Liver (tissue), 9 donors: ENCODE measurements around the gene LHX3. TPM values are rescaled to one million over a fixed set of nuclear protein-coding genes. Genes with fewer than 3 reads are reported as not detected.

Source experiments
- DNase-seq: peaks from one replicate; pipeline ENCODE4 v3.0.0-alpha.2; 2017; ENCODE audit warnings: low spot score
- H3K27ac ChIP-seq, 2 donors: one replicate each; pipeline ENCODE4 v1.7.0; 2013; ENCODE audit warnings: inconsistent platforms in 2 of 2, low read length in 2 of 2, control low read depth in 1 of 2, low read depth in 1 of 2, mild to moderate bottlenecking in 1 of 2
- H3K27me3 ChIP-seq, 4 donors: one replicate each; pipeline versions ENCODE4 v1.6.1 to v1.7.0; 2013; ENCODE audit warnings: low read length in 3 of 4, inconsistent platforms in 1 of 4, mild to moderate bottlenecking in 1 of 4, moderate library complexity in 1 of 4; ENCODE audit not compliant: control insufficient read depth in 4 of 4, insufficient read depth in 4 of 4
- H3K36me3 ChIP-seq, 4 donors: one replicate each; pipeline versions ENCODE4 v1.6.1 to v1.7.0; 2013; ENCODE audit warnings: low read length in 3 of 4, mild to moderate bottlenecking in 3 of 4, low read depth in 1 of 4, moderate library complexity in 1 of 4; ENCODE audit not compliant: control insufficient read depth in 4 of 4, insufficient read depth in 3 of 4
- H3K4me1 ChIP-seq, 4 donors: one replicate each; pipeline versions ENCODE4 v1.6.1 to v1.7.0; 2013; ENCODE audit warnings: low read length in 3 of 4, mild to moderate bottlenecking in 3 of 4, moderate library complexity in 1 of 4; ENCODE audit not compliant: control insufficient read depth in 4 of 4, insufficient read depth in 4 of 4
- H3K4me3 ChIP-seq, 3 donors: one replicate each; pipeline versions ENCODE4 v1.6.1 to v1.7.0; 2013; ENCODE audit warnings: low read length in 3 of 3, control low read depth in 1 of 3, low read depth in 1 of 3, mild to moderate bottlenecking in 1 of 3
- H3K9ac ChIP-seq, 2 donors: one replicate each; pipeline ENCODE4 v1.7.0; 2013; ENCODE audit warnings: low read length in 2 of 2, mild to moderate bottlenecking in 2 of 2, moderate library complexity in 2 of 2, control low read depth in 1 of 2, low read depth in 1 of 2
- H3K9me3 ChIP-seq, 4 donors: one replicate each; pipeline versions ENCODE4 v1.6.1 to v1.7.0; 2013; ENCODE audit warnings: low read length in 3 of 4; ENCODE audit not compliant: control insufficient read depth in 4 of 4
- ATF3 ChIP-seq: IDR thresholded peaks from 2 replicates; pipeline ENCODE4 v1.6.1; 2016; ENCODE audit warnings: antibody characterized with exemption
- EGR1 ChIP-seq, 2 donors: IDR thresholded peaks; 2 replicates each; pipeline ENCODE4 v1.6.1; 2016 to 2018; ENCODE audit warnings: antibody characterized with exemption in 2 of 2, low read depth in 2 of 2
- FOXA2 ChIP-seq: IDR thresholded peaks from 2 replicates; pipeline ENCODE4 v1.6.1; 2016; ENCODE audit warnings: antibody characterized with exemption
- GABPA ChIP-seq, 2 donors: IDR thresholded peaks in 1 of 2; conservative IDR thresholded peaks in 1 of 2; 2 replicates each; pipeline ENCODE4 v1.6.1; 2016; ENCODE audit warnings: antibody characterized with exemption in 2 of 2, mild to moderate bottlenecking in 1 of 2, moderate library complexity in 1 of 2
- HNF4A ChIP-seq, 2 donors: conservative IDR thresholded peaks; 2 replicates each; pipeline ENCODE4 v1.6.1; 2016; ENCODE audit warnings: antibody characterized with exemption in 2 of 2, mild to moderate bottlenecking in 2 of 2
- HNF4G ChIP-seq: IDR thresholded peaks from 2 replicates; pipeline ENCODE4 v1.6.1; 2016; ENCODE audit warnings: antibody characterized with exemption
- JUND ChIP-seq, 2 donors: IDR thresholded peaks; 2 replicates each; pipeline ENCODE4 v1.6.1; 2016; ENCODE audit warnings: antibody characterized with exemption in 2 of 2
- REST ChIP-seq: IDR thresholded peaks from 2 replicates; pipeline ENCODE4 v1.6.1; 2016; ENCODE audit warnings: antibody characterized with exemption, mild to moderate bottlenecking
- RXRA ChIP-seq, 2 donors: IDR thresholded peaks; 2 replicates each; pipeline ENCODE4 v1.6.1; 2017 to 2018; ENCODE audit warnings: antibody characterized with exemption in 2 of 2, mild to moderate bottlenecking in 1 of 2
- SP1 ChIP-seq: IDR thresholded peaks from 2 replicates; pipeline ENCODE4 v1.6.1; 2018; ENCODE audit warnings: antibody characterized with exemption, mild to moderate bottlenecking
- TAF1 ChIP-seq: conservative IDR thresholded peaks from 2 replicates; pipeline ENCODE4 v1.6.1; 2016; ENCODE audit warnings: antibody characterized with exemption, mild to moderate bottlenecking
- YY1 ChIP-seq: IDR thresholded peaks from 2 replicates; pipeline ENCODE4 v1.6.1; 2016; ENCODE audit warnings: antibody characterized with exemption, mild to moderate bottlenecking
- WGBS: extraction: QIAGEN DNeasy Blood & Tissue Kit; methylation state at CpG from one replicate; pipeline ENCODE4 v1.1.7; 2013; 5-methylcytosine and 5-hydroxymethylcytosine counted together
- polyA plus RNA-seq, 2 donors: library from polyadenylated mRNA; stranded (reverse) in 1 of 2; unstranded in 1 of 2; fragments of 200-250 nt in 1 of 2; fragments of >200 nt in 1 of 2; fragmentation: Nextera tagmentation in 1 of 2; extraction: Ambion mirVana in 1 of 2; gene quantifications; one replicate each; pipeline versions ENCODE4 v1.2.1 to v1.2.3, GENCODE V29; 2013 to 2015
- total RNA-seq, 2 donors: library from RNA; depleted of rRNA; stranded (reverse); fragments of >200 nt; gene quantifications; one replicate each; pipeline ENCODE4 v1.2.3, GENCODE V29; 2014
- TF ChIP-seq, protein P1 (sequence below): IDR thresholded peaks from 2 replicates; pipeline ENCODE4 v1.6.1; 2016; ENCODE audit warnings: antibody characterized with exemption
- TF ChIP-seq, protein P2 (sequence below): fragments of 150-350 bp; IDR thresholded peaks from 2 replicates; pipeline ENCODE4 v1.5.1; 2017; ENCODE audit warnings: improper control_type of control experiment, low read depth, low read length; ENCODE audit not compliant: missing input control
- donor health status: healthy.
- donor health status: healthy.
- donor health status: healthy.
- donor health status: healthy.
- donor health status: healthy.

LHX3 gene
- total and polyA plus RNA-seq, 4 donors = not detected

DNA sequence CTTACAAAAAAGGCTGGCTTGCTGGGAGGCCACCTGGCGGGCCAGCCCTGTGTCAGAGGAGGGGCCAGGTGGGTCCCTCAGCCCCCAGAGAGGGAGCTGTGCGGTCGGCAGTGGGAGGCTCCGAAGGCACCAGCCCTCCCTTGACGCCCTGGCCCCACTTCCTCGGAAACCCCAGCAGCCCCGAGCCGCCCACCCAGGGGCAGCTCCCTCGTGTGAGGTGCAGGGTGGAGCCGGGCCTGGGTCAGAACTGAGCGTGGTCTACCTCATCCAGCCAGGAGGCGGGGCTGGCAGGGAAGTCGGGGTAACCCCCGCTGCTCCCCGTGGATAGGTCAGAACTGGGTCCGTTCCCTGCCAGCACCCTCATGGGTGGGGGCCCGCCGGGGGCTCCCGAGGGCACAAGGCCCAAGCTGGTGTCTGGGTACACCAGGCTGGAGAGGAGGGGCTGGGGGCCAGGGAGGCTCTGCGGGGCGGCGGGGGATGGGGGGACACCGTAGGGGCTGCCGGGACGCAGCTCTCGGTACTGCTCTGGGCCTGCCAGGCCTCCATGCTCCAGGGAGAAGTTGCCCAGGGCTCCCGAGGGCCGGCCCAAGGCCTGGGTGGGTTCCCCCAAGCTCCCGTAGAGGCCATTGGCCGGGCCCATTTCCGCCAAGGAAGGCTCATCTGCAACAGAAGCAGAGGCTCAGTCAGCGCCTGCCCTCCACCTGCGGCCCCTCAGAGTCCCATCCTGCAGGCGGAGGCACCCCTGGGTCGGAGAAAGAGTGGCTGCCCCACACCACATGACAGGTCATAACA is 7.6 kb downstream of the LHX3 start:
- DNase-seq = no peak
- Histone ChIP-seq H3K4me1 (peaks cover 0 to 11% (median 2%) of the 10 kb centered on the region in 4 donors), H3K9ac (no peak overlapping the region), H3K9me3 (no peaks in the 10 kb centered on the region), H3K4me3 (no peak overlapping the region), H3K36me3 (no peaks in the 10 kb centered on the region), H3K27ac (no peak overlapping the region), H3K27me3 (peaks cover 3 to 71% (median 13%) of the 10 kb centered on the region in 4 donors)
- no peak for TF ChIP-seq GABPA (IDR thresholded peaks at IDR 0.05 in 1 of 2, conservative IDR thresholded peaks at IDR 0.05 in 1 of 2)
- 9% methylated on average over 35 of the region's 35 CpGs for WGBS

DNA sequence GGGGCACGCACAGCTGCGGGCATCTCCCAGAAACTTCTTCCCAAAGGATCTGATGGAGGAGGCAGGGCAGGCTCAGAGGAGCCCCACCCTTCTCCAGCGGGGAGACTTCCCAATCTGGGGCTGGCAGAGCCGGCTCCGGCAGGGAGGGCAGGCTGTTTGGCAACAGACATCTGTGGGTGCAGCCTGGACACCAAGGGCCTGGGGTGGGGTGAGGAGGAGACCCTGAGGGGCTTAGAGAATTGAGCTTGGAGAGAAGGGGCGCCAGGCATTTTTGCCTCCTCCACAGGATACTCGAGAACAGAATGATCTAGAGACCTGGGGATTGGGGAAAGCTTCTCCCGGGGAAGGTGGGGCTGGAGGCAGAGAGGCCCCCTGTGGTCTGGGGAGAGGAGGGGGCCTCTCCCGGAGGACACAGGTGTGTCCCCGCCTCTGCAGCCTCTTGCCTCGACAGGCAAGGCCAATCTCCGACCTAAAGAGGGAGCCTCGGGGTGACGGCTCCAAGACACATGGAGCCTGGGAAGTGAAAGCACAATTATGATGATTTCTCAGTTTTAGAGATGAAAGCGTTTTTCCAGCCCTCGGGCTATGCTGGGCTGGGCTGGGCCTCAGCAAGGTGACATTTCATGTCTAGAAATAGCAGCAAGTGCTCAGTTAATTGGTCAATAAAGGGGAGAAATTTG is 8.4 kb downstream of the LHX3 start:
- Histone ChIP-seq H3K4me1 (peaks cover 0 to 11% (median 2%) of the 10 kb centered on the region in 4 donors), H3K9ac (no peak overlapping the region), H3K27me3 (peaks cover 3 to 68% (median 13%) of the 10 kb centered on the region in 4 donors), H3K4me3 (no peak overlapping the region), H3K27ac (no peak overlapping the region), H3K36me3 (no peaks in the 10 kb centered on the region), H3K9me3 (no peaks in the 10 kb centered on the region)
- TF ChIP-seq HNF4A (conservative IDR thresholded peaks at IDR 0.05) = no peak
- TF ChIP-seq RXRA (IDR thresholded peaks at IDR 0.05) = no peak
- no peak for TF ChIP-seq REST
- TF ChIP-seq, protein P1, sequence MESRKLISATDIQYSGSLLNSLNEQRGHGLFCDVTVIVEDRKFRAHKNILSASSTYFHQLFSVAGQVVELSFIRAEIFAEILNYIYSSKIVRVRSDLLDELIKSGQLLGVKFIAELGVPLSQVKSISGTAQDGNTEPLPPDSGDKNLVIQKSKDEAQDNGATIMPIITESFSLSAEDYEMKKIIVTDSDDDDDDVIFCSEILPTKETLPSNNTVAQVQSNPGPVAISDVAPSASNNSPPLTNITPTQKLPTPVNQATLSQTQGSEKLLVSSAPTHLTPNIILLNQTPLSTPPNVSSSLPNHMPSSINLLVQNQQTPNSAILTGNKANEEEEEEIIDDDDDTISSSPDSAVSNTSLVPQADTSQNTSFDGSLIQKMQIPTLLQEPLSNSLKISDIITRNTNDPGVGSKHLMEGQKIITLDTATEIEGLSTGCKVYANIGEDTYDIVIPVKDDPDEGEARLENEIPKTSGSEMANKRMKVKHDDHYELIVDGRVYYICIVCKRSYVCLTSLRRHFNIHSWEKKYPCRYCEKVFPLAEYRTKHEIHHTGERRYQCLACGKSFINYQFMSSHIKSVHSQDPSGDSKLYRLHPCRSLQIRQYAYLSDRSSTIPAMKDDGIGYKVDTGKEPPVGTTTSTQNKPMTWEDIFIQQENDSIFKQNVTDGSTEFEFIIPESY = no peak
- no peak for DNase-seq
- 3% methylated on average over 16 of the region's 16 CpGs for WGBS

GRCh38 chr9:136194540-136194939 is 10.4 kb downstream of the LHX3 start:
- Histone ChIP-seq H3K27ac (no peak overlapping the region), H3K36me3 (no peaks in the 10 kb centered on the region), H3K9me3 (no peaks in the 10 kb centered on the region), H3K27me3 (peaks cover 3 to 65% (median 6%) of the 10 kb centered on the region in 4 donors), H3K9ac (no peak overlapping the region), H3K4me3 (no peak overlapping the region), H3K4me1 (peaks cover 0 to 11% (median 2%) of the 10 kb centered on the region in 4 donors)
- no peak for DNase-seq
- WGBS = 12% methylated on average over 5 of the region's 5 CpGs
- TF ChIP-seq EGR1 (IDR thresholded peaks at IDR 0.05; ENCODE audit: low read depth in 2 of 2) (no peak), REST (no peak), TAF1 (no peak), JUND (IDR thresholded peaks at IDR 0.05) (no peak), HNF4G (no peak), FOXA2 (no peak), RXRA (IDR thresholded peaks at IDR 0.05) (no peak), HNF4A (conservative IDR thresholded peaks at IDR 0.05) (no peak), ATF3 (no peak), YY1 (no peak), SP1 (no peak)
- TF ChIP-seq, protein P2, sequence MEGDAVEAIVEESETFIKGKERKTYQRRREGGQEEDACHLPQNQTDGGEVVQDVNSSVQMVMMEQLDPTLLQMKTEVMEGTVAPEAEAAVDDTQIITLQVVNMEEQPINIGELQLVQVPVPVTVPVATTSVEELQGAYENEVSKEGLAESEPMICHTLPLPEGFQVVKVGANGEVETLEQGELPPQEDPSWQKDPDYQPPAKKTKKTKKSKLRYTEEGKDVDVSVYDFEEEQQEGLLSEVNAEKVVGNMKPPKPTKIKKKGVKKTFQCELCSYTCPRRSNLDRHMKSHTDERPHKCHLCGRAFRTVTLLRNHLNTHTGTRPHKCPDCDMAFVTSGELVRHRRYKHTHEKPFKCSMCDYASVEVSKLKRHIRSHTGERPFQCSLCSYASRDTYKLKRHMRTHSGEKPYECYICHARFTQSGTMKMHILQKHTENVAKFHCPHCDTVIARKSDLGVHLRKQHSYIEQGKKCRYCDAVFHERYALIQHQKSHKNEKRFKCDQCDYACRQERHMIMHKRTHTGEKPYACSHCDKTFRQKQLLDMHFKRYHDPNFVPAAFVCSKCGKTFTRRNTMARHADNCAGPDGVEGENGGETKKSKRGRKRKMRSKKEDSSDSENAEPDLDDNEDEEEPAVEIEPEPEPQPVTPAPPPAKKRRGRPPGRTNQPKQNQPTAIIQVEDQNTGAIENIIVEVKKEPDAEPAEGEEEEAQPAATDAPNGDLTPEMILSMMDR = no peak
